ENCODE measurements around the gene CDH6. TPM values are rescaled to one million over a fixed set of nuclear protein-coding genes. Genes with fewer than 3 reads are reported as not detected.

CDH6 gene
- total and polyA plus RNA-seq, 2 of the 4 experiments (the other 2 are of a cell fraction) = 72.2 to 232 TPM

- TF ChIP-seq FOS (IDR thresholded peaks at IDR 0.05; ENCODE audit: low read depth, low read length) (no peak), RAD21 (IDR thresholded peaks at IDR 0.05; ENCODE audit: low read length) (no peak), CTCF (conservative IDR thresholded peaks at IDR 0.05; ENCODE audit: low read depth, low read length) (no peak), MAFK (IDR thresholded peaks at IDR 0.05; ENCODE audit: low read depth, low read length) (no peak), ELK1 (IDR thresholded peaks at IDR 0.05; ENCODE audit: borderline replicate concordance, low read depth, low read length) (no peak)
- peak overlapping the region; percentile 13 for H2AK9ac ChIP-seq (replicated peaks; ENCODE audit: low read depth, low read length, poor library complexity)
- H3K56ac ChIP-seq (ENCODE audit: extremely low read depth, insufficient read depth, low read length) = no peak overlapping the region
- H3K9me3 ChIP-seq (ENCODE audit: control insufficient read depth, insufficient read depth, low read length) = no peaks in the 10 kb centered on the region
- H3K27ac ChIP-seq (ENCODE audit: insufficient read depth, low read length) = no peak overlapping the region
- no peak overlapping the region; the same call in 1 of the 2 replicates for H3K14ac ChIP-seq (replicated peaks; ENCODE audit: low read depth, low read length)
- H3K4me2 ChIP-seq (ENCODE audit: low read depth, low read length) = no peak overlapping the region
- no peaks in the 10 kb centered on the region for H3K4me1 ChIP-seq (ENCODE audit: control insufficient read depth, insufficient read depth, low read length)
- no peak overlapping the region for H2BK120ac ChIP-seq (ENCODE audit: low read depth, low read length)
- no peak overlapping the region for H3K18ac ChIP-seq (ENCODE audit: low read depth, low read length)
- CTCF ChIA-PET = interaction anchor here (0.6 kb wide), 1 partner anchor 229 kb away, joined by 3 read pairs; no protein-coding TSS in a partner anchor
- no peak overlapping the region for H4K8ac ChIP-seq (ENCODE audit: low read depth in 2 of 2, low read length in 2 of 2)
- peaks cover 3% of the 10 kb centered on the region; the same call in 1 of the 2 replicates for H4K20me1 ChIP-seq (ENCODE audit: insufficient read depth, low read length)
- no peak overlapping the region for H2BK15ac ChIP-seq (ENCODE audit: low read depth, low read length)
- H3K27me3 ChIP-seq (ENCODE audit: control insufficient read depth, insufficient read depth, low read length) = no peaks in the 10 kb centered on the region
- intact Hi-C loops (cut with micrococcal nuclease) = no loop called here
- H3K23ac ChIP-seq (ENCODE audit: low read depth, low read length) = no peak overlapping the region
- BruUV-seq (replicated peaks) = no TSS peak
- dilution Hi-C loops (cut with HindIII; ENCODE audit: low sequenced_read_pairs, unreplicated experiment) = no loop called here
- in situ Hi-C loops (cut with MboI; ENCODE audit: low sequenced_read_pairs) = loop anchor here (25.0 kb wide), 1 partner anchor 1214 kb away; no protein-coding TSS in a partner anchor
- no peak overlapping the region for H2AK5ac ChIP-seq (ENCODE audit: low read depth, low read length)
- ATAC-seq (ENCODE audit: low read depth) (no peak), DNase-seq (no peak)
- H2AFZ ChIP-seq (replicated peaks; ENCODE audit: low read length, poor library complexity) = no peak overlapping the region
- H3K79me1 ChIP-seq (ENCODE audit: low read depth in 1 of 2, low read length in 2 of 2) = peaks cover 29 to 31% of the 10 kb centered on the region in 2 experiments
- H4K91ac ChIP-seq (ENCODE audit: insufficient read depth, low read depth, low read length) = no peak overlapping the region
- no peak overlapping the region for H3K9ac ChIP-seq (ENCODE audit: low read depth, low read length)
- H3K36me3 ChIP-seq (ENCODE audit: control insufficient read depth, insufficient read depth, low read length) = peaks cover 8% of the 10 kb centered on the region
- H4K5ac ChIP-seq (ENCODE audit: low read depth, low read length) = no peak overlapping the region
- no peak overlapping the region; the same call in 1 of the 2 replicates for H3K4ac ChIP-seq (ENCODE audit: low read depth, low read length)
- H3K9me1 ChIP-seq (ENCODE audit: insufficient read depth, low read length) = peaks cover 11% of the 10 kb centered on the region
- H2BK20ac ChIP-seq (ENCODE audit: low read depth, low read length) = no peak overlapping the region
- no peak overlapping the region for H3K4me3 ChIP-seq (ENCODE audit: insufficient read depth, low read depth, low read length)
- POLR2A ChIA-PET (ENCODE audit: unreplicated experiment) = no interaction called here
- WGBS, 2 experiments (ENCODE audit: extremely low coverage in 2 of 2, insufficient read length in 1 of 2) = 80% methylated on average over 2 of the region's 4 CpGs; no CpG with 5 or more reads in 1 of the 2 experiments
- H2BK5ac ChIP-seq (ENCODE audit: low read depth, low read length, poor library complexity, severe bottlenecking) = no peak overlapping the region
Measured at GRCh38 chr5:31251032-31251431, 57.5 kb downstream of the CDH6 start.

Data from IMR-90 (cell line).